Sigmoid colon (tissue), 4 donors: ENCODE results near the gene TRIM33.

ENCODE experiments used
- EP300 ChIP-seq, 4 donors: sonication (generic); formaldehyde crosslinking; IDR thresholded peaks; one replicate each; pipeline ENCODE4 v1.6.1; 2017; ENCODE audit warnings: antibody characterized with exemption in 4 of 4
- POLR2A ChIP-seq, 2 donors: fragments of 450-650 bp; IDR thresholded peaks; one replicate each; pipeline ENCODE4 v1.6.1; 2016; ENCODE audit warnings: antibody characterized with exemption in 2 of 2, mild to moderate bottlenecking in 2 of 2, moderate library complexity in 2 of 2
- TF ChIP-seq, protein P1 (sequence below), 4 experiments: fragments of 450-650 bp in 3 of 4; fragments of 200-600 bp in 1 of 4; IDR thresholded peaks; one replicate each; pipeline ENCODE4 v1.5.1; 2016 to 2019; ENCODE audit warnings: antibody characterized with exemption in 4 of 4, mild to moderate bottlenecking in 3 of 4, moderate library complexity in 2 of 4

DNA sequence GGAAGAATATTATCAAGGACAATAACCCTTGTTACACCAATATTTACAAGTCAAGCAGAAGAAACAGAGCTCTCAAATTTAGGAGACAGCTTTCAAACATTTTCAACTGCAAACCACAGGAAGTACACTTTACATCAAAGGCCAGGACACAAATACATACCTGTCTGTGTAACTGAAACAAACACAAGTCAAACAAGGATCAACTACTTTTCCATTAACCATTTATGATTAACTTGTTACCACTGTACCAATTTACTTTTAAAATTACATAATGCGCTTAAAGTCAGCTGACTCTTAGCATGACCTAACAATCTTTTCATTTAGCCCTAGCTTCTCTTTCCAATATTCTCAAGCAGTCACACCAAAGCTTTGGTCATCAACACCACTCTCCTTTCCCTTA lies 43.5 kb downstream of the TRIM33 start:
- TF ChIP-seq, protein P1, sequence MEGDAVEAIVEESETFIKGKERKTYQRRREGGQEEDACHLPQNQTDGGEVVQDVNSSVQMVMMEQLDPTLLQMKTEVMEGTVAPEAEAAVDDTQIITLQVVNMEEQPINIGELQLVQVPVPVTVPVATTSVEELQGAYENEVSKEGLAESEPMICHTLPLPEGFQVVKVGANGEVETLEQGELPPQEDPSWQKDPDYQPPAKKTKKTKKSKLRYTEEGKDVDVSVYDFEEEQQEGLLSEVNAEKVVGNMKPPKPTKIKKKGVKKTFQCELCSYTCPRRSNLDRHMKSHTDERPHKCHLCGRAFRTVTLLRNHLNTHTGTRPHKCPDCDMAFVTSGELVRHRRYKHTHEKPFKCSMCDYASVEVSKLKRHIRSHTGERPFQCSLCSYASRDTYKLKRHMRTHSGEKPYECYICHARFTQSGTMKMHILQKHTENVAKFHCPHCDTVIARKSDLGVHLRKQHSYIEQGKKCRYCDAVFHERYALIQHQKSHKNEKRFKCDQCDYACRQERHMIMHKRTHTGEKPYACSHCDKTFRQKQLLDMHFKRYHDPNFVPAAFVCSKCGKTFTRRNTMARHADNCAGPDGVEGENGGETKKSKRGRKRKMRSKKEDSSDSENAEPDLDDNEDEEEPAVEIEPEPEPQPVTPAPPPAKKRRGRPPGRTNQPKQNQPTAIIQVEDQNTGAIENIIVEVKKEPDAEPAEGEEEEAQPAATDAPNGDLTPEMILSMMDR (IDR thresholded peaks at IDR 0.05): no peak
- no peak for TF ChIP-seq EP300 (IDR thresholded peaks at IDR 0.05)
- no peak for TF ChIP-seq POLR2A (IDR thresholded peaks at IDR 0.05)
